Osteocyte (in vitro differentiated cells): ENCODE measurements around the gene POM121L2. TPM values are rescaled to one million over a fixed set of nuclear protein-coding genes. Genes with fewer than 3 reads are reported as not detected.

ENCODE experiments used
- DNase-seq: peaks from one replicate; pipeline ENCODE4 v3.0.0; 2021; ENCODE audit warnings: mixed read lengths; ENCODE audit not compliant: unreplicated experiment; ENCODE audit errors: extremely low spot score
- H3K27ac Mint-ChIP-seq: one replicate; pipeline ENCODE4 v1.8.0; 2021; ENCODE audit warnings: mild to moderate bottlenecking, mixed read lengths; ENCODE audit not compliant: unreplicated experiment
- H3K27me3 Mint-ChIP-seq: one replicate; pipeline ENCODE4 v1.8.0; 2021; ENCODE audit warnings: mixed read lengths; ENCODE audit not compliant: unreplicated experiment
- H3K36me3 Mint-ChIP-seq: one replicate; pipeline ENCODE4 v1.8.0; 2021; ENCODE audit warnings: mixed read lengths; ENCODE audit not compliant: unreplicated experiment
- H3K4me1 Mint-ChIP-seq: one replicate; pipeline ENCODE4 v1.8.0; 2021; ENCODE audit warnings: mixed read lengths; ENCODE audit not compliant: unreplicated experiment
- H3K4me3 Mint-ChIP-seq: one replicate; pipeline ENCODE4 v1.8.0; 2021; ENCODE audit warnings: mild to moderate bottlenecking, moderate library complexity, mixed read lengths; ENCODE audit not compliant: unreplicated experiment
- H3K9me3 Mint-ChIP-seq: one replicate; pipeline ENCODE4 v1.8.0; 2021; ENCODE audit warnings: mixed read lengths; ENCODE audit not compliant: unreplicated experiment
- CTCF ChIP-seq: fragments of 200-600 bp; sonication (generic); IDR thresholded peaks from 2 replicates; pipeline ENCODE4 v1.5.0; 2021; ENCODE audit warnings: antibody characterized with exemption, mild to moderate bottlenecking, moderate library complexity
- total RNA-seq: library from RNA; stranded (reverse); gene quantifications from 2 replicates; pipeline ENCODE4 v1.2.1, GENCODE V29; 2021

Gene POM121L2
- total RNA-seq, 1 donor from 2014 or later = not detected

GRCh38 chr6:27333642-27334040 is 21.6 kb upstream of the POM121L2 start:
- H3K4me1 Mint-ChIP-seq = peaks cover 9% of the 10 kb centered on the region

GRCh38 chr6:27332692-27333641 is 20.9 kb upstream of the POM121L2 start:
- H3K4me1 Mint-ChIP-seq = peaks cover 9% of the 10 kb centered on the region
- H3K4me3 Mint-ChIP-seq = peak overlapping the region; percentile 64
- no peak for TF ChIP-seq CTCF
- H3K36me3 Mint-ChIP-seq = no peaks in the 10 kb centered on the region
- H3K27ac Mint-ChIP-seq = no peak overlapping the region
- H3K27me3 Mint-ChIP-seq = peaks cover 6% of the 10 kb centered on the region
- H3K9me3 Mint-ChIP-seq = peaks cover 5% of the 10 kb centered on the region
- no peak for DNase-seq

More at GRCh38 chr6:27333642-27334040, 21.6 kb upstream of the POM121L2 start:
- no peak for DNase-seq
- H3K27ac Mint-ChIP-seq = no peak overlapping the region
- H3K9me3 Mint-ChIP-seq = peaks cover 5% of the 10 kb centered on the region
- H3K27me3 Mint-ChIP-seq = peaks cover 12% of the 10 kb centered on the region
- no peak for TF ChIP-seq CTCF
- H3K36me3 Mint-ChIP-seq = no peaks in the 10 kb centered on the region
- H3K4me3 Mint-ChIP-seq = no peak overlapping the region

GRCh38 chr6:27327023-27327738 is 15.1 kb upstream of the POM121L2 start:
- no peak for TF ChIP-seq CTCF
- Mint-ChIP-seq H3K9me3 (no peaks in the 10 kb centered on the region), H3K27ac (no peak overlapping the region), H3K4me3 (no peak overlapping the region), H3K27me3 (peaks cover 8% of the 10 kb centered on the region), H3K4me1 (no peaks in the 10 kb centered on the region), H3K36me3 (no peaks in the 10 kb centered on the region)
- no peak for DNase-seq

GRCh38 chr6:27321901-27322300 is 9.8 kb upstream of the POM121L2 start:
- H3K4me3 Mint-ChIP-seq = no peak overlapping the region
- no peak overlapping the region for H3K27ac Mint-ChIP-seq
- H3K4me1 Mint-ChIP-seq = no peaks in the 10 kb centered on the region
- no peak for DNase-seq
- H3K36me3 Mint-ChIP-seq = no peaks in the 10 kb centered on the region
- TF ChIP-seq CTCF = no peak
- H3K27me3 Mint-ChIP-seq = peaks cover 28% of the 10 kb centered on the region
- no peaks in the 10 kb centered on the region for H3K9me3 Mint-ChIP-seq

GRCh38 chr6:27321370-27321769 is 9.3 kb upstream of the POM121L2 start:
- peaks cover 33% of the 10 kb centered on the region for H3K27me3 Mint-ChIP-seq
- no peak overlapping the region for H3K4me3 Mint-ChIP-seq
- no peak for TF ChIP-seq CTCF
- H3K4me1 Mint-ChIP-seq = no peaks in the 10 kb centered on the region
- no peaks in the 10 kb centered on the region for H3K9me3 Mint-ChIP-seq
- H3K27ac Mint-ChIP-seq = no peak overlapping the region
- DNase-seq = no peak
- H3K36me3 Mint-ChIP-seq = no peaks in the 10 kb centered on the region
